GM11168 (cell line): ENCODE measurements around the gene REXO1.

ENCODE experiments used
- in situ Hi-C: fragments of 300-500 bp; cut with MboI; formaldehyde crosslinking; loops from one replicate; pipeline ENCODE4 v1.12.0; 2022; ENCODE audit warnings: low sequenced_read_pairs; ENCODE audit not compliant: unreplicated experiment

The REXO1 gene

GRCh38 chr19:1836458-1837221 is 11.6 kb downstream of the REXO1 start:
- in situ Hi-C loops: no loop called here

GRCh38 chr19:1833540-1833939 is 14.7 kb downstream of the REXO1 start:
- in situ Hi-C loops: no loop called here

GRCh38 chr19:1832046-1832663 is 16.1 kb downstream of the REXO1 start:
- in situ Hi-C loops: no loop called here

GRCh38 chr19:1830978-1831377 is 17.3 kb downstream of the REXO1 start:
- in situ Hi-C loops: no loop called here

GRCh38 chr19:1830568-1830967 is 17.7 kb downstream of the REXO1 start:
- in situ Hi-C loops: no loop called here

- in situ Hi-C loops: no loop called here
These were observed 18.3 kb downstream of the REXO1 start for GRCh38 chr19:1829958-1830357.

GRCh38 chr19:1828279-1829238 is 19.7 kb downstream of the REXO1 start:
- in situ Hi-C loops: no loop called here

- in situ Hi-C loops: no loop called here
These were observed 20.6 kb downstream of the REXO1 start for GRCh38 chr19:1827566-1828278.

- in situ Hi-C loops: no loop called here
These were observed 21.4 kb downstream of the REXO1 start for GRCh38 chr19:1826557-1827521.

GRCh38 chr19:1825909-1826556 is 22.2 kb downstream of the REXO1 start:
- in situ Hi-C loops: no loop called here

GRCh38 chr19:1824252-1824622 is 24.0 kb downstream of the REXO1 start:
- in situ Hi-C loops: no loop called here

- in situ Hi-C loops: no loop called here
These were observed 24.6 kb downstream of the REXO1 start for GRCh38 chr19:1823539-1824251.

- in situ Hi-C loops: no loop called here
These were observed 25.3 kb downstream of the REXO1 start for GRCh38 chr19:1823020-1823419.

- in situ Hi-C loops: no loop called here
These were observed 26.1 kb downstream of the REXO1 start for GRCh38 chr19:1822210-1822609.

- in situ Hi-C loops: no loop called here
These were observed 28.7 kb downstream of the REXO1 start for GRCh38 chr19:1819341-1820255.

GRCh38 chr19:1818549-1819195 is 29.6 kb downstream of the REXO1 start:
- in situ Hi-C loops: no loop called here
